ENCODE results near the gene HACD2. TPM values are rescaled to one million over a fixed set of nuclear protein-coding genes. Genes with fewer than 3 reads are reported as not detected.

Gene HACD2
- total and polyA plus RNA-seq, 10 of the 15 experiments (the other 5 are each of a cell fraction or from before 2014, with no cell fraction given), result 9.1 to 30.0 (median 18.8) TPM

DNA sequence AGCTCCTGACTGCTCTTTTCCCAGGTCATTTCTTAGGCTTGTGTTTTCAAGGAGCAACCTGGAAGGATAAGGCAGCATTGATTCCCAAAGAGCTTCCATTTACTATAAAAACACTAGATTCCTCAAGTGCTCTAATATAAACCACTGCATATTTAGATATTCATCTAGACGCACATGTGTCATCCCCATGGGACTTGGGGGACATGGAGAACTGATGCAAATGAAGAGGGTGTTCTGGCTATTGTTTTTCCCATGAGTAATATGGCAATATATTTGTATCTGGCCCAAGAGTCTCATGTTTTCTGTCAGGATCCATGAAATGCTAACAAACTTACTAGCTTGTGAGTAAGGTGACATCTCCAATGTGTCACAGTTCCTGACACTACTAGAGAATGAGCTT, 31.3 kb downstream of the HACD2 start:
- Histone ChIP-seq H3K79me2 (ENCODE audit: control insufficient read depth, insufficient read depth, low read length) (no peaks in the 10 kb centered on the region), H3K36me3 (ENCODE audit: control insufficient read depth in 2 of 2, insufficient read depth in 2 of 2, low read length in 1 of 2) (peaks cover 0 to 7% of the 10 kb centered on the region in 2 experiments; a peak in 2 of 4 replicates), H3K27ac (ENCODE audit: control insufficient read depth, insufficient read depth) (no peak overlapping the region), H4K20me1 (ENCODE audit: control insufficient read depth, insufficient read depth) (no peaks in the 10 kb centered on the region), H3K27me3 (replicated peaks in 1 of 2; ENCODE audit: control insufficient read depth in 2 of 2, insufficient read depth in 2 of 2, low read length in 1 of 2) (no peaks in the 10 kb centered on the region), H3K9ac (ENCODE audit: control insufficient read depth, insufficient read depth, low read length) (no peak overlapping the region), H3K4me1 (ENCODE audit: control insufficient read depth, insufficient read depth, low read length) (no peaks in the 10 kb centered on the region), H3K4me2 (ENCODE audit: control insufficient read depth, insufficient read depth) (no peak overlapping the region), H3K4me3 (no peak overlapping the region), H2AFZ (ENCODE audit: control insufficient read depth, low read depth, low read length) (no peak overlapping the region), H3K9me3 (replicated peaks; ENCODE audit: control insufficient read depth, insufficient read depth, low read length) (no peaks in the 10 kb centered on the region; the same call in 2 of the 3 replicates)
- BruUV-seq (replicated peaks), result no TSS peak
- TF ChIP-seq ZNF622 (IDR thresholded peaks at IDR 0.05) (no peak), MYB (IDR thresholded peaks at IDR 0.05; ENCODE audit: borderline replicate concordance, low read depth, low read length) (no peak), SREBF1 (IDR thresholded peaks at IDR 0.05; ENCODE audit: low read length) (no peak)
- TF ChIP-seq, protein P1, sequence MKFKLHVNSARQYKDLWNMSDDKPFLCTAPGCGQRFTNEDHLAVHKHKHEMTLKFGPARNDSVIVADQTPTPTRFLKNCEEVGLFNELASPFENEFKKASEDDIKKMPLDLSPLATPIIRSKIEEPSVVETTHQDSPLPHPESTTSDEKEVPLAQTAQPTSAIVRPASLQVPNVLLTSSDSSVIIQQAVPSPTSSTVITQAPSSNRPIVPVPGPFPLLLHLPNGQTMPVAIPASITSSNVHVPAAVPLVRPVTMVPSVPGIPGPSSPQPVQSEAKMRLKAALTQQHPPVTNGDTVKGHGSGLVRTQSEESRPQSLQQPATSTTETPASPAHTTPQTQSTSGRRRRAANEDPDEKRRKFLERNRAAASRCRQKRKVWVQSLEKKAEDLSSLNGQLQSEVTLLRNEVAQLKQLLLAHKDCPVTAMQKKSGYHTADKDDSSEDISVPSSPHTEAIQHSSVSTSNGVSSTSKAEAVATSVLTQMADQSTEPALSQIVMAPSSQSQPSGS (IDR thresholded peaks at IDR 0.05; ENCODE audit: low read length), result no peak
- in situ Hi-C loops (cut with MboI), result no loop called here
- RAD21 ChIA-PET (ENCODE audit: unreplicated experiment), result no interaction called here
- DNase-seq (ENCODE audit: low read depth, low spot score) (no peak), FAIRE-seq (no peak), ATAC-seq (no peak)
- SMC1A ChIA-PET (ENCODE audit: uncharacterized antibody, unreplicated experiment), result interaction anchor here (0.6 to 1.2 kb wide), 4 partner anchors 9 to 35 kb away, joined by 3 read pairs; no protein-coding TSS in a partner anchor
- POLR2A ChIA-PET, result interaction anchor here (0.9 kb wide), 1 partner anchor 18 kb away, joined by 3 read pairs; no protein-coding TSS in a partner anchor
- CTCF ChIA-PET, result interaction anchor here (0.6 to 2.6 kb wide), 13 partner anchors 9 to 231 kb away, joined by 3 to 13 read pairs (median 4); no protein-coding TSS in a partner anchor
- WGBS (ENCODE audit: insufficient coverage, insufficient replicate concordance, low lambda C conversion rate, missing lambda C conversion rate), result 45% methylated on average over 1 of the region's 1 CpG
- intact Hi-C loops (cut with micrococcal nuclease; ENCODE audit: unreplicated experiment), result no loop called here

DNA sequence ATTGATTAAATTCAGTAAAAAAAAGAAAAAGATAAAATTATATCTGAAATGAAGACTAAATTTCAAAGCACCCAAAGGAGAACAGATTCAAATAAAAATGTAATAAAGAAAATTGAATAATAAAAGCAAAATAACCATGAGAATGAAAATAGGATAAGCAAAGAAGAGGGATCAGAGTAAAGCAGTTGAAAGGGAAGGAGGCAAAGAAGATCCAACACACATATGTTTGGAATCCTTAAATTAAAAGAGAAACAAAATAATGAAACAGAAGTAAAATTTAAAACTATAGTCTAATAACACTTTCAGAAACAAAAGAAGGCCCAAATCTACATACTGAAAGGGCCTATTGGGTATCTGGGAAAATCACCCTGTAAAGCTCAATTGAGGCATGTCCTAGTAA, 32.1 kb downstream of the HACD2 start:
- Histone ChIP-seq H3K4me2 (ENCODE audit: control insufficient read depth, insufficient read depth) (no peak overlapping the region), H3K27ac (ENCODE audit: control insufficient read depth, insufficient read depth) (no peak overlapping the region), H2AFZ (ENCODE audit: control insufficient read depth, low read depth, low read length) (no peak overlapping the region), H3K4me3 (no peak overlapping the region), H3K9me3 (replicated peaks; ENCODE audit: control insufficient read depth, insufficient read depth, low read length) (no peaks in the 10 kb centered on the region; the same call in 2 of the 3 replicates), H3K79me2 (ENCODE audit: control insufficient read depth, insufficient read depth, low read length) (no peaks in the 10 kb centered on the region), H3K4me1 (ENCODE audit: control insufficient read depth, insufficient read depth, low read length) (no peaks in the 10 kb centered on the region), H3K9ac (ENCODE audit: control insufficient read depth, insufficient read depth, low read length) (no peak overlapping the region), H4K20me1 (ENCODE audit: control insufficient read depth, insufficient read depth) (no peaks in the 10 kb centered on the region), H3K36me3 (ENCODE audit: control insufficient read depth in 2 of 2, insufficient read depth in 2 of 2, low read length in 1 of 2) (peaks cover 2 to 7% of the 10 kb centered on the region in 2 experiments; a peak in 2 of 4 replicates), H3K27me3 (replicated peaks in 1 of 2; ENCODE audit: control insufficient read depth in 2 of 2, insufficient read depth in 2 of 2, low read length in 1 of 2) (no peaks in the 10 kb centered on the region)
- RAD21 ChIA-PET (ENCODE audit: unreplicated experiment), result no interaction called here
- BruUV-seq (replicated peaks), result no TSS peak
- SMC1A ChIA-PET (ENCODE audit: uncharacterized antibody, unreplicated experiment), result interaction anchor here (0.7 to 1.2 kb wide), 2 partner anchors 10 to 25 kb away, joined by 3 read pairs; no protein-coding TSS in a partner anchor
- FAIRE-seq, result no peak
- TF ChIP-seq, protein P2, sequence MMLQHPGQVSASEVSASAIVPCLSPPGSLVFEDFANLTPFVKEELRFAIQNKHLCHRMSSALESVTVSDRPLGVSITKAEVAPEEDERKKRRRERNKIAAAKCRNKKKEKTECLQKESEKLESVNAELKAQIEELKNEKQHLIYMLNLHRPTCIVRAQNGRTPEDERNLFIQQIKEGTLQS (IDR thresholded peaks at IDR 0.05; ENCODE audit: borderline replicate concordance, extremely low read depth, low read depth, low read length), result no peak
- TF ChIP-seq PAX5 (IDR thresholded peaks at IDR 0.05; ENCODE audit: borderline replicate concordance, low read depth, low read length) (no peak), MYC (IDR thresholded peaks at IDR 0.05; ENCODE audit: insufficient read depth, insufficient read length, insufficient replicate concordance, low read length, severe bottlenecking) (no peak), NR2F1 (conservative IDR thresholded peaks at IDR 0.05) (no peak), STAT3 (IDR thresholded peaks at IDR 0.05; ENCODE audit: low read depth, low read length) (no peak), CBFB (IDR thresholded peaks at IDR 0.05; ENCODE audit: low read depth) (no peak), SMC3 (IDR thresholded peaks at IDR 0.05; ENCODE audit: borderline replicate concordance, low read length) (no peak), RAD51 (IDR thresholded peaks at IDR 0.05) (no peak), SIN3A (IDR thresholded peaks at IDR 0.05; ENCODE audit: low read depth, low read length) (no peak), ZBED1 (IDR thresholded peaks at IDR 0.05; ENCODE audit: borderline replicate concordance) (no peak), YBX1 (IDR thresholded peaks at IDR 0.05) (no peak), TCF7 (IDR thresholded peaks at IDR 0.05; ENCODE audit: borderline replicate concordance) (no peak), RBBP5 (conservative IDR thresholded peaks at IDR 0.05) (no peak), WRNIP1 (IDR thresholded peaks at IDR 0.05; ENCODE audit: borderline replicate concordance, low read depth, low read length) (no peak)
- intact Hi-C loops (cut with micrococcal nuclease; ENCODE audit: unreplicated experiment) (no loop called here), in situ Hi-C loops (cut with MboI) (no loop called here)
- POLR2A ChIA-PET, result no interaction called here
- ATAC-seq, result no peak
- CTCF ChIA-PET, result interaction anchor here (0.9 to 2.6 kb wide), 10 partner anchors 8 to 226 kb away, joined by 3 to 13 read pairs (median 5); no protein-coding TSS in a partner anchor
- DNase-seq (ENCODE audit: low read depth, low spot score), result no peak
